ENCODE results near the gene MAP3K2.

Gene MAP3K2

DNA sequence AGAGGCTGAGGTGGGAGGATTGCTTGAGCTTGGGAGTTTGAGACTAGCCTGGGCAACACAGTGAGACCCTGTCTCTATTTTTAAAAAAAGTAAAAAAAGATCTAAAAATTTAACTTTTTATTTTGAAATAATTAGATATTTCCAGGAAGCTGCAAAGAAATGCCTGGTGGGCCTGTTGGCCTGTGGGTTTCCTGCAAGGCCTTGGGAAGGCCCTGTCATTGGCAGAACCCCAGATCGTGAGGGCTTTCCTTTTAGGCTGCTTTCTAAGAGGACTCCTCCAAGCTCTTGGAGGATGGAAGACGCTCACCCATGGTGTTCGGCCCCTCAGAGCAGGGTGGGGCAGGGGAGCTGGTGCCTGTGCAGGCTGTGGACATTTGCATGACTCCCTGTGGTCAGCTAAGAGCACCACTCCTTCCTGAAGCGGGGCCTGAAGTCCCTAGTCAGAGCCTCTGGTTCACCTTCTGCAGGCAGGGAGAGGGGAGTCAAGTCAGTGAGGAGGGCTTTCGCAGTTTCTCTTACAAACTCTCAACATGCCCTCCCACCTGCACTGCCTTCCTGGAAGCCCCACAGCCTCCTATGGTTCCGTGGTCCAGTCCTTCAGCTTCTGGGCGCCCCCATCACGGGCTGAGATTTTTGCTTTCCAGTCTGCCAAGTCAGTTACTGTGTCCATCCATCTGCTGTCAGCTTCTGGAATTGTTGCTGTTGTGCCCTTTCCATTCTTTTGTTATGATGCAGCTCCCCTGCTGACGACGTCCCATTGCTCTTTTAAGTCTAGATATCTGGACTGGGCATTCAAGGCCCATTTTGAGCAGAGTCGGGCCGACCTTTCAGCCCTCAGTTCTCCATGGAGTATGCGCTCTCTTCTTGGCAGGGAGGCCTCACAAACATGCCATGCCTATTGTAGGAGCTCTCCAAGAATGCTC, 37.1 kb upstream of the MAP3K2 start:
- in situ Hi-C loops (cut with MboI; ENCODE audit: low sequenced_read_pairs, unreplicated experiment), result no loop called here
- TF ChIP-seq, protein P1, sequence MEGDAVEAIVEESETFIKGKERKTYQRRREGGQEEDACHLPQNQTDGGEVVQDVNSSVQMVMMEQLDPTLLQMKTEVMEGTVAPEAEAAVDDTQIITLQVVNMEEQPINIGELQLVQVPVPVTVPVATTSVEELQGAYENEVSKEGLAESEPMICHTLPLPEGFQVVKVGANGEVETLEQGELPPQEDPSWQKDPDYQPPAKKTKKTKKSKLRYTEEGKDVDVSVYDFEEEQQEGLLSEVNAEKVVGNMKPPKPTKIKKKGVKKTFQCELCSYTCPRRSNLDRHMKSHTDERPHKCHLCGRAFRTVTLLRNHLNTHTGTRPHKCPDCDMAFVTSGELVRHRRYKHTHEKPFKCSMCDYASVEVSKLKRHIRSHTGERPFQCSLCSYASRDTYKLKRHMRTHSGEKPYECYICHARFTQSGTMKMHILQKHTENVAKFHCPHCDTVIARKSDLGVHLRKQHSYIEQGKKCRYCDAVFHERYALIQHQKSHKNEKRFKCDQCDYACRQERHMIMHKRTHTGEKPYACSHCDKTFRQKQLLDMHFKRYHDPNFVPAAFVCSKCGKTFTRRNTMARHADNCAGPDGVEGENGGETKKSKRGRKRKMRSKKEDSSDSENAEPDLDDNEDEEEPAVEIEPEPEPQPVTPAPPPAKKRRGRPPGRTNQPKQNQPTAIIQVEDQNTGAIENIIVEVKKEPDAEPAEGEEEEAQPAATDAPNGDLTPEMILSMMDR (IDR thresholded peaks at IDR 0.05; ENCODE audit: borderline replicate concordance, control extremely low read depth, extremely low read depth, insufficient read depth, missing control alignments), result no peak
- peak; percentile 8 for DNase-seq (ENCODE audit: low spot score)

DNA sequence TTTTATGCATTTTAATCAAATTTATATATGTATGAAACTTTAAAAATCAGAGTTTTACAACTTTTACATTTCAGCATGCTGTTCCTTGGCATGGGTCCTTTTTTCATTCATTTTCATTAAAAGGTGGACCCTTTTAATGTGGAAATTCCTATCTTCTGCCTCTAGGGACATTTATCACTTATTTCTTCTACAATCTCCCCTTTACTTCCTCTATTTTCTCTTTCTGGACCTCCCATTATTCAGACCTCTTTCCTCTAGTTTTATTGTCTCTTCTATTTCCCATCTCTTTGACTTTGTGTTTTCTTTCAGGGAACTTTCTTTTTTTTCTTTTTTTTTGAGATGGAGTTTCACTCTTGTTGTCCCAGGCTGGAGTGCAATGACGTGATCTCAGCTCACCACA, 36.1 kb upstream of the MAP3K2 start:
- peak; percentile 7 for DNase-seq (ENCODE audit: low spot score)
- in situ Hi-C loops (cut with MboI; ENCODE audit: low sequenced_read_pairs, unreplicated experiment), result no loop called here

DNA sequence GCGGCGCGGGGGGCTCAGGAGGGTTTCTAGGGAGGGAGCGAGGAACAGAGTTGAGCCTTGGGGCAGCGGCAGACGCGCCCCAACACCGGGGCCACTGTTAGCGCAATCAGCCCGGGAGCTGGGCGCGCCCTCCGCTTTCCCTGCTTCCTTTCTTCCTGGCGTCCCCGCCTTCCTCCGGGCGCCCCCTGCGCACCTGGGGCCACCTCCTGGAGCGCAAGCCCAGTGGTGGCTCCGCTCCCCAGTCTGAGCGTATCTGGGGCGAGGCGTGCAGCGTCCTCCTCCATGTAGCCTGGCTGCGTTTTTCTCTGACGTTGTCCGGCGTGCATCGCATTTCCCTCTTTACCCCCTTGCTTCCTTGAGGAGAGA, 35.7 kb upstream of the MAP3K2 start:
- TF ChIP-seq, protein P1 (IDR thresholded peaks at IDR 0.05; ENCODE audit: borderline replicate concordance, control extremely low read depth, extremely low read depth, insufficient read depth, missing control alignments), result no peak
- in situ Hi-C loops (cut with MboI; ENCODE audit: low sequenced_read_pairs, unreplicated experiment), result no loop called here
- DNase-seq (ENCODE audit: low spot score), result peak; percentile 44

More for the DNA sequence above, 36.1 kb upstream of the MAP3K2 start:
- TF ChIP-seq, protein P1 (IDR thresholded peaks at IDR 0.05; ENCODE audit: borderline replicate concordance, control extremely low read depth, extremely low read depth, insufficient read depth, missing control alignments), result no peak

DNA sequence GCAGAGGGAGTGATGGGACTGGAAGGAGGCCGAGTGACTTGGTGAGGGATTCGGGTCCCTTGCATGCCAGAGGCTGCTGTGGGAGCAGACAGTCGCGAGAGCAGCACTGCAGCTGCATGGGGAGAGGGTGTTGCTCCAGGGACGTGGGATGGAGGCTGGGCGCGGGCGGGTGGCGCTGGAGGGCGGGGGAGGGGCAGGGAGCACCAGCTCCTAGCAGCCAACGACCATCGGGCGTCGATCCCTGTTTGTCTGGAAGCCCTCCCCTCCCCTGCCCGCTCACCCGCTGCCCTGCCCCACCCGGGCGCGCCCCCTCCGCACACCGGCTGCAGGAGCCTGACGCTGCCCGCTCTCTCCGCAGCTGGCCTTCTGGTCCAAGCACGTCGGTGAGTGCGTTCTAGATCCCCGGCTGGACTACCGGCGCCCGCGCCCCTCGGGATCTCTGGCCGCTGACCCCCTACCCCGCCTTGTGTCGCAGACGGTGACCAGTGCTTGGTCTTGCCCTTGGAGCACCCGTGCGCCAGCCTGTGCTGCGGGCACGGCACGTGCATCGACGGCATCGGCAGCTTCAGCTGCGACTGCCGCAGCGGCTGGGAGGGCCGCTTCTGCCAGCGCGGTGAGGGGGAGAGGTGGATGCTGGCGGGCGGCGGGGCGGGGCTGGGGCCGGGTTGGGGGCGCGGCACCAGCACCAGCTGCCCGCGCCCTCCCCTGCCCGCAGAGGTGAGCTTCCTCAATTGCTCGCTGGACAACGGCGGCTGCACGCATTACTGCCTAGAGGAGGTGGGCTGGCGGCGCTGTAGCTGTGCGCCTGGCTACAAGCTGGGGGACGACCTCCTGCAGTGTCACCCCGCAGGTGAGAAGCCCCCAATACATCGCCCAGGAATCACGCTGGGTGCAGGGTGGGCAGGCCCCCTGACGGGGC, 35.0 kb upstream of the MAP3K2 start:
- in situ Hi-C loops (cut with MboI; ENCODE audit: low sequenced_read_pairs, unreplicated experiment), result no loop called here
- DNase-seq (ENCODE audit: low spot score), result peak; percentile 48

DNA sequence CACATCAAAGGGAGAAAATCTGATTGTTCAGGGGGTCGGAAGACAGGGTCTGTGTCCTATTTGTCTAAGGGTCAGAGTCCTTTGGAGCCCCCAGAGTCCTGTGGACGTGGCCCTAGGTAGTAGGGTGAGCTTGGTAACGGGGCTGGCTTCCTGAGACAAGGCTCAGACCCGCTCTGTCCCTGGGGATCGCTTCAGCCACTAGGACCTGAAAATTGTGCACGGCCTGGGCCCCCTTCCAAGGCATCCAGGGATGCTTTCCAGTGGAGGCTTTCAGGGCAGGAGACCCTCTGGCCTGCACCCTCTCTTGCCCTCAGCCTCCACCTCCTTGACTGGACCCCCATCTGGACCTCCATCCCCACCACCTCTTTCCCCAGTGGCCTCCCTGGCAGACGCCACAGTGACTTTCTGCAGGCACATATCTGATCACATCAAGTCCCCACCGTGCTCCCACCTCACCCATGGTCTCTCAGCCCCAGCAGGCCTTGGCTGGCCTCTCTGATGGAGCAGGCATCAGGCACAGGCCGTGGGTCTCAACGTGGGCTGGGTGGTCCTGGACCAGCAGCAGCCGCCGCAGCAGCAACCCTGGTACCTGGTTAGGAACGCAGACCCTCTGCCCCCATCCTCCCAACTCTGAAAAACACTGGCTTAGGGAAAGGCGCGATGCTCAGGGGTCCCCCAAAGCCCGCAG, 34.2 kb upstream of the MAP3K2 start:
- TF ChIP-seq, protein P1 (IDR thresholded peaks at IDR 0.05; ENCODE audit: borderline replicate concordance, control extremely low read depth, extremely low read depth, insufficient read depth, missing control alignments), result no peak
- in situ Hi-C loops (cut with MboI; ENCODE audit: low sequenced_read_pairs, unreplicated experiment), result no loop called here
- peak; percentile 17 for DNase-seq (ENCODE audit: low spot score)

More for the DNA sequence above, 35.0 kb upstream of the MAP3K2 start:
- TF ChIP-seq, protein P1 (IDR thresholded peaks at IDR 0.05; ENCODE audit: borderline replicate concordance, control extremely low read depth, extremely low read depth, insufficient read depth, missing control alignments), result no peak
